WTC11 (cell line): ENCODE measurements around the gene C11orf71. TPM values are rescaled to one million over a fixed set of nuclear protein-coding genes. Genes with fewer than 3 reads are reported as not detected.

Experiments used
- ATAC-seq: fragments of 200-7000 bp; cut with Tn5 transposase; 2 replicates; pipeline ENCODE4 v1.10.0; 2021; ENCODE audit warnings: mild to moderate bottlenecking, moderate library complexity
- CTCF ChIA-PET: fragments of 300-600 bp; sonication (Branson Sonifier 250); formaldehyde crosslinking; loops from one replicate; lab custom pipeline; 2021; ENCODE audit warnings: antibody characterized with exemption; lab: Charles Lee
- POLR2A ChIA-PET: fragments of 350-600 bp; sonication (Branson Sonifier 250); formaldehyde crosslinking; loops from one replicate; lab custom pipeline; 2021; ENCODE audit warnings: antibody characterized with exemption; lab: Charles Lee
- DNase-seq: peaks from one replicate; pipeline ENCODE4 v3.0.0; 2021; ENCODE audit warnings: low spot score
- H3K27ac Mint-ChIP-seq: 2 replicates; pipeline ENCODE4 v1.8.0; 2021; ENCODE audit warnings: mixed read lengths
- H3K27me3 Mint-ChIP-seq: 2 replicates; pipeline ENCODE4 v1.8.0; 2021; ENCODE audit warnings: low read depth, mild to moderate bottlenecking, moderate library complexity, mixed read lengths
- H3K36me3 Mint-ChIP-seq: 2 replicates; pipeline ENCODE4 v1.8.0; 2021; ENCODE audit warnings: mixed read lengths
- H3K4me1 Mint-ChIP-seq: 2 replicates; pipeline ENCODE4 v1.8.0; 2022; ENCODE audit warnings: mixed read lengths
- H3K4me3 Mint-ChIP-seq: 2 replicates; pipeline ENCODE4 v1.8.0; 2021; ENCODE audit warnings: mild to moderate bottlenecking, moderate library complexity, mixed read lengths
- H3K9me3 Mint-ChIP-seq: 2 replicates; pipeline ENCODE4 v1.8.0; 2021; ENCODE audit warnings: mixed read lengths
- AR ChIP-seq: fragments of 250-450 bp; sonication (Bioruptor Pico); IDR thresholded peaks from 2 replicates; pipeline ENCODE4 v1.9.0; 2021; ENCODE audit warnings: mild to moderate bottlenecking
- EMX1 ChIP-seq: fragments of 250-450 bp; sonication (Bioruptor Pico); IDR thresholded peaks from 2 replicates; pipeline ENCODE4 v1.8.0; 2021; ENCODE audit warnings: mild to moderate bottlenecking
- FOXJ3 ChIP-seq: sonication (generic); formaldehyde crosslinking; IDR thresholded peaks from 2 replicates; pipeline ENCODE4 v1.9.0; 2021; ENCODE audit warnings: missing genetic modification reagents, mild to moderate bottlenecking, borderline replicate concordance
- FOXP1 ChIP-seq: sonication (generic); formaldehyde crosslinking; IDR thresholded peaks from 2 replicates; pipeline ENCODE4 v1.8.0; 2022; ENCODE audit warnings: missing genetic modification reagents, mild to moderate bottlenecking, moderate library complexity, borderline replicate concordance
- JUN ChIP-seq: sonication (generic); formaldehyde crosslinking; IDR thresholded peaks from 2 replicates; pipeline ENCODE4 v1.8.0; 2023; ENCODE audit warnings: mild to moderate bottlenecking, missing genetic modification reagents
- MYBL2 ChIP-seq: sonication (generic); formaldehyde crosslinking; IDR thresholded peaks from 2 replicates; pipeline ENCODE4 v1.8.1; 2023; ENCODE audit warnings: mild to moderate bottlenecking, moderate library complexity, missing genetic modification reagents
- NR2C2 ChIP-seq: sonication (generic); formaldehyde crosslinking; IDR thresholded peaks from 2 replicates; pipeline ENCODE4 v1.8.0; 2022; ENCODE audit warnings: mild to moderate bottlenecking, missing genetic modification reagents
- OVOL2 ChIP-seq: fragments of 250-450 bp; sonication (Bioruptor Pico); IDR thresholded peaks from 2 replicates; pipeline ENCODE4 v1.9.0; 2021; ENCODE audit warnings: mild to moderate bottlenecking, borderline replicate concordance
- PRDM15 ChIP-seq: sonication (generic); formaldehyde crosslinking; IDR thresholded peaks from 2 replicates; pipeline ENCODE4 v1.8.0; 2022; ENCODE audit warnings: missing genetic modification reagents
- RELA ChIP-seq: sonication (generic); formaldehyde crosslinking; IDR thresholded peaks from 2 replicates; pipeline ENCODE4 v1.8.1; 2022; ENCODE audit warnings: missing genetic modification reagents, mild to moderate bottlenecking, borderline replicate concordance
- ZMAT4 ChIP-seq: fragments of 250-450 bp; sonication (Bioruptor Pico); IDR thresholded peaks from 2 replicates; pipeline ENCODE4 v1.9.0; 2021; ENCODE audit warnings: mild to moderate bottlenecking
- ZNF232 ChIP-seq: sonication (generic); formaldehyde crosslinking; IDR thresholded peaks from 2 replicates; pipeline ENCODE4 v1.8.0; 2022; ENCODE audit warnings: mild to moderate bottlenecking, missing genetic modification reagents
- ZNF416 ChIP-seq: fragments of 250-450 bp; sonication (Bioruptor Pico); IDR thresholded peaks from 2 replicates; pipeline ENCODE4 v1.9.0; 2021; ENCODE audit warnings: mild to moderate bottlenecking, inconsistent platforms
- ZNF423 ChIP-seq: fragments of 250-450 bp; sonication (Bioruptor Pico); IDR thresholded peaks from 2 replicates; pipeline ENCODE4 v2.1.2; 2022; ENCODE audit warnings: mild to moderate bottlenecking, moderate library complexity
- ZNF671 ChIP-seq: fragments of 250-450 bp; sonication (Bioruptor Pico); IDR thresholded peaks from 2 replicates; pipeline ENCODE4 v1.8.0; 2021; ENCODE audit warnings: mild to moderate bottlenecking
- total RNA-seq: library from RNA; stranded (reverse); gene quantifications from 3 replicates; pipeline ENCODE4 v1.2.3, GENCODE V29; 2021
- TF ChIP-seq, protein P1 (sequence below): sonication (generic); formaldehyde crosslinking; IDR thresholded peaks from 2 replicates; pipeline ENCODE4 v1.8.1; 2022; ENCODE audit warnings: mild to moderate bottlenecking, missing genetic modification reagents, moderate library complexity, borderline replicate concordance
- TF ChIP-seq, protein P2 (sequence below): sonication (generic); formaldehyde crosslinking; IDR thresholded peaks from 2 replicates; pipeline ENCODE4 v1.8.1; 2023; ENCODE audit warnings: mild to moderate bottlenecking, missing genetic modification reagents, moderate library complexity
- TF ChIP-seq, protein P3 (sequence below): sonication (generic); formaldehyde crosslinking; IDR thresholded peaks from 2 replicates; pipeline ENCODE4 v1.8.1; 2022; ENCODE audit warnings: low read depth, missing genetic modification reagents, borderline replicate concordance

The C11orf71 gene
- total RNA-seq, 1 experiment from 2014 or later: 5.9 TPM

DNA sequence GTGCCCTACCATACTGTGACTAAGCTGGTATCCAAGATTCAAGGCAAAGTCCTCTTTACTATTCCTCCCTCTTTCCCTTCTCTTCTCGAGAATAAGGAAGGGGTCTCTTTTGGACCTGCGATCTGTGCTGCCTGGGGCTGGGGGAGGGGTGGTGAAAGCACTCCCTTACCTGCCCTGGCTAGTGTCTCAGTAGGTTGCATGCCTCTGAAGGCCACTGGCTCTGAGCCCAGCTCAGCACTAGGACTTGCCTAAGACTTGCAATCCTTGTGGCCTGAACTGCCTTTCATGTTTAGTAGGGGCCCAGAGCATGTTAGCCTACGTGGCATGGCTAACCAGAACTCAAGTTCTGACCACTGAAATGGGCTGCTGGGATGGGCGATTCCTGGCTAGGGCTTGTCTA lies 26.0 kb upstream of the C11orf71 start:
- Mint-ChIP-seq H3K36me3 (peaks cover 5% of the 10 kb centered on the region), H3K27me3 (no peaks in the 10 kb centered on the region), H3K4me3 (no peak overlapping the region)
- DNase-seq: no peak
- ChIA-PET CTCF (no interaction called here), POLR2A (no interaction called here)
- no peak for TF ChIP-seq PRDM15 (CRISPR knock-in tag)
- no peak for TF ChIP-seq AR (CRISPR knock-in tag)
- TF ChIP-seq OVOL2 (CRISPR knock-in tag): no peak
- TF ChIP-seq ZNF416 (CRISPR knock-in tag): no peak
- TF ChIP-seq ZMAT4: no peak
- TF ChIP-seq, protein P1, sequence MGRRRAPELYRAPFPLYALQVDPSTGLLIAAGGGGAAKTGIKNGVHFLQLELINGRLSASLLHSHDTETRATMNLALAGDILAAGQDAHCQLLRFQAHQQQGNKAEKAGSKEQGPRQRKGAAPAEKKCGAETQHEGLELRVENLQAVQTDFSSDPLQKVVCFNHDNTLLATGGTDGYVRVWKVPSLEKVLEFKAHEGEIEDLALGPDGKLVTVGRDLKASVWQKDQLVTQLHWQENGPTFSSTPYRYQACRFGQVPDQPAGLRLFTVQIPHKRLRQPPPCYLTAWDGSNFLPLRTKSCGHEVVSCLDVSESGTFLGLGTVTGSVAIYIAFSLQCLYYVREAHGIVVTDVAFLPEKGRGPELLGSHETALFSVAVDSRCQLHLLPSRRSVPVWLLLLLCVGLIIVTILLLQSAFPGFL: no peak
- TF ChIP-seq NR2C2 (CRISPR knock-in tag): no peak
- TF ChIP-seq ZNF423 (CRISPR knock-in tag): no peak
- TF ChIP-seq RELA (CRISPR knock-in tag): no peak
- no peak for TF ChIP-seq ZNF671 (CRISPR knock-in tag)
- TF ChIP-seq ZNF232: no peak
- no peak for TF ChIP-seq MYBL2 (CRISPR knock-in tag)
- TF ChIP-seq, protein P2, sequence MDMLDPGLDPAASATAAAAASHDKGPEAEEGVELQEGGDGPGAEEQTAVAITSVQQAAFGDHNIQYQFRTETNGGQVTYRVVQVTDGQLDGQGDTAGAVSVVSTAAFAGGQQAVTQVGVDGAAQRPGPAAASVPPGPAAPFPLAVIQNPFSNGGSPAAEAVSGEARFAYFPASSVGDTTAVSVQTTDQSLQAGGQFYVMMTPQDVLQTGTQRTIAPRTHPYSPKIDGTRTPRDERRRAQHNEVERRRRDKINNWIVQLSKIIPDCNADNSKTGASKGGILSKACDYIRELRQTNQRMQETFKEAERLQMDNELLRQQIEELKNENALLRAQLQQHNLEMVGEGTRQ: no peak
- TF ChIP-seq FOXP1 (CRISPR knock-in tag): no peak
- no peak for TF ChIP-seq EMX1 (CRISPR knock-in tag)
- TF ChIP-seq FOXJ3 (CRISPR knock-in tag): no peak
- TF ChIP-seq, protein P3, sequence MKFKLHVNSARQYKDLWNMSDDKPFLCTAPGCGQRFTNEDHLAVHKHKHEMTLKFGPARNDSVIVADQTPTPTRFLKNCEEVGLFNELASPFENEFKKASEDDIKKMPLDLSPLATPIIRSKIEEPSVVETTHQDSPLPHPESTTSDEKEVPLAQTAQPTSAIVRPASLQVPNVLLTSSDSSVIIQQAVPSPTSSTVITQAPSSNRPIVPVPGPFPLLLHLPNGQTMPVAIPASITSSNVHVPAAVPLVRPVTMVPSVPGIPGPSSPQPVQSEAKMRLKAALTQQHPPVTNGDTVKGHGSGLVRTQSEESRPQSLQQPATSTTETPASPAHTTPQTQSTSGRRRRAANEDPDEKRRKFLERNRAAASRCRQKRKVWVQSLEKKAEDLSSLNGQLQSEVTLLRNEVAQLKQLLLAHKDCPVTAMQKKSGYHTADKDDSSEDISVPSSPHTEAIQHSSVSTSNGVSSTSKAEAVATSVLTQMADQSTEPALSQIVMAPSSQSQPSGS: no peak
- TF ChIP-seq JUN (CRISPR knock-in tag): no peak
- TF ChIP-seq, all 79 proteins: peak for 0
- peaks cover 20% of the 10 kb centered on the region for H3K4me1 Mint-ChIP-seq
- H3K9me3 Mint-ChIP-seq: peaks cover 16% of the 10 kb centered on the region
- H3K27ac Mint-ChIP-seq: no peak overlapping the region
- peak; percentile 78 for ATAC-seq
